Testis (tissue), 2 donors: ENCODE data around the gene MUC13.

ENCODE experiments used
- POLR2A ChIP-seq: fragments of 450-650 bp; IDR thresholded peaks from one replicate; pipeline ENCODE4 v1.6.1; 2017; ENCODE audit warnings: antibody characterized with exemption, mild to moderate bottlenecking, moderate library complexity
- TF ChIP-seq, protein P1 (sequence below), 3 experiments: fragments of 450-650 bp in 2 of 3; fragments of 200-600 bp in 1 of 3; sonication (generic) in 1 of 3; IDR thresholded peaks; one replicate each; pipeline ENCODE4 v1.5.1; 2016 to 2019; ENCODE audit warnings: antibody characterized with exemption in 3 of 3, mild to moderate bottlenecking in 2 of 3, moderate library complexity in 1 of 3

GRCh38 chr3:124973290-124973689 lies 38.7 kb upstream of the MUC13 start:
- TF ChIP-seq, protein P1, sequence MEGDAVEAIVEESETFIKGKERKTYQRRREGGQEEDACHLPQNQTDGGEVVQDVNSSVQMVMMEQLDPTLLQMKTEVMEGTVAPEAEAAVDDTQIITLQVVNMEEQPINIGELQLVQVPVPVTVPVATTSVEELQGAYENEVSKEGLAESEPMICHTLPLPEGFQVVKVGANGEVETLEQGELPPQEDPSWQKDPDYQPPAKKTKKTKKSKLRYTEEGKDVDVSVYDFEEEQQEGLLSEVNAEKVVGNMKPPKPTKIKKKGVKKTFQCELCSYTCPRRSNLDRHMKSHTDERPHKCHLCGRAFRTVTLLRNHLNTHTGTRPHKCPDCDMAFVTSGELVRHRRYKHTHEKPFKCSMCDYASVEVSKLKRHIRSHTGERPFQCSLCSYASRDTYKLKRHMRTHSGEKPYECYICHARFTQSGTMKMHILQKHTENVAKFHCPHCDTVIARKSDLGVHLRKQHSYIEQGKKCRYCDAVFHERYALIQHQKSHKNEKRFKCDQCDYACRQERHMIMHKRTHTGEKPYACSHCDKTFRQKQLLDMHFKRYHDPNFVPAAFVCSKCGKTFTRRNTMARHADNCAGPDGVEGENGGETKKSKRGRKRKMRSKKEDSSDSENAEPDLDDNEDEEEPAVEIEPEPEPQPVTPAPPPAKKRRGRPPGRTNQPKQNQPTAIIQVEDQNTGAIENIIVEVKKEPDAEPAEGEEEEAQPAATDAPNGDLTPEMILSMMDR (IDR thresholded peaks at IDR 0.05): no peak
- TF ChIP-seq POLR2A: no peak
